Activated naive CD4-positive, alpha-beta T cell (primary cell): ENCODE results near the gene SND1.
"Not testable (repeated sequence)": the region's sequence is repeated elsewhere in the genome, so short reads cannot be mapped to it uniquely, and the experiment has no call there.

Experiments
- DNase-seq, 4 experiments: peaks; one replicate each; lab custom pipeline; 2025; lab: John Stamatoyannopoulos, UW

The SND1 gene

DNA sequence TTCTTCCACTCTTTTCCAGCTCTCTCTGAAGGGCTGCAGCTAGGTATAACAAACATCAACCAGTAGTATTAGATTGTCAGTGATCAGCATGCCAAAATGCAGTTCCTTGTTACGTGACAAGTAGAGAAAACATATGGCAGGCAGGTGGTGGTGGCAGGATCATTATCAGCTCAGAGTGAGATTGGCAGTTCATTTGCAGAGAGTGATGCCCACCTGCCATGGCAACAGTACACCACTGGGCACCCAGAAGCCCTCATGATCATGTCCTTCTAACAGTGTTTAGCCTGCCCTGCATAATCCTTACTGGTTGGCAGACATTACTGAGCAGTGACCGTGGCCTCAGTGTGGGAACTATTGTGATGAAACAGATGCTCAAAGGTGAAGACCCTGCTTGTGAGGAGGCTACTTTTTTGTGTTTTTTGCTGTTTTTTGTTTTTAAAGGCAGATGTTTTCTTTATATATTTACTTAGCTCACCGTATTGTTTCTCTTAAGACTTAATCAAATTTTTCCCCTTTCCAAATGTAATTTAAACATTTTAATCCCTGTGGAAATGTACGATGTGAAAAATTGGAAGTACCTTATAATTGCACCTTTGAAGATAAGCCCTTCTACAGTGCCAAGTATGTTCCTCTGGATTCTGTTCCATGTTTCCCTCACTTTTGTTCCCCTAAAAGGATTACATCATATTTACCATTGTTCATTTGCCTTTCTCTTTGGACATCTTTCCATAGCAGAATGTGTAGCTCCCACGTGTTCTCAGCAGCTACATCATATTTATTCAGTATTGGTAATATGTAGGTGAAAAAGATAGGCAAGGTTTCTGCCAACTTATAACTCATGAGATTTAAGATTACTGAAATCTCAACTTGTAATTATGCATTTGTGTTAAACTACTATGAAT is 179.6 kb downstream of the SND1 start:
- no peak for DNase-seq

- no peak for DNase-seq
These were observed 180.6 kb downstream of the SND1 start for GRCh38 chr7:127832592-127832991.

DNA sequence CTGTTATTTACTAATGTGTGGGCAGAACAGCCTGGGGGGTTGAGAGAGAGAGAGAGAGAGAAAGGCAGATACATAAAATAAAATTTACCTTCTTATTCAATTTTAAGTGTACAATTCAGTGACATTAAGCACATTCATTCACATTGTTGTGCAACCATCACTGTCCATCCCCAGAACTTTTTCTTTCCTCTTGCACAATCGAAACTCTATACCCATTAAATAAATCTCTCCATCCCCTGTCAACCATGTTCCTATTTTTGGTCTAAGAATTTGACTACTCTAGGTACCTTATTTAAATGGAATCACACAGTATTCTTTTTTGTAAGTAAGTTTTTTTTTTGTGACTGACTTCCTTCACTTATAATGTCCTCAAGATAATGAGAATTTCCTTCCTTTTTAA is 181.6 kb downstream of the SND1 start:
- no peak for DNase-seq

GRCh38 chr7:127835679-127836078 is 183.7 kb downstream of the SND1 start:
- DNase-seq = no peak

DNA sequence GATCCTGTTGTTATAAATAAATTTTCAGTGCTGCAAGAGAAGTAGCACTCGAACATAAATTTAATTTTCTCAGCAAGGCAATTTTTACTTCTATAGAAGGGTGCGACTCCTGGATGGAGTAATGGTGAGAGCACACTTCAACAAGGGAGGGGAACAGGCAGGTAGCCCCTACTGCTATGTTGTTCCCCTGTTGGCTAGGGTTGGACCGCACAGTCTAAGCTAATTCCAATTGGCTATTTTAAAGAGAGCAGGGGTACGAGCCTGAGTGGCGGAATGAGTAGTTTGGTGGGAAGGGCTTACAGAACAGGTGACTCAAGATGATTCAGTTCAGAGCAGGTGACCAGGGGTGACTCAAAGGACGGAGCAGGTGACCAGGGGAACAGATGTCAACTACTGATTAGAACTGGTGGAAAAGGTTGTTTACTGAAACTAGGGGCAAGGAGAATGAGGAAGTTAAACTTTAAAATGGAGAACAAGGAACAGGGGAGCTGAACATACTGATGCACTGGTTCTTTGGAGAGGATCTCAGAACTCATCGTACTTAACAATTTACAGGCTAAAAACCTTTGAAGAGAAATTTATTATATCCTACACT is 185.9 kb downstream of the SND1 start:
- not testable (repeated sequence) for DNase-seq

DNA sequence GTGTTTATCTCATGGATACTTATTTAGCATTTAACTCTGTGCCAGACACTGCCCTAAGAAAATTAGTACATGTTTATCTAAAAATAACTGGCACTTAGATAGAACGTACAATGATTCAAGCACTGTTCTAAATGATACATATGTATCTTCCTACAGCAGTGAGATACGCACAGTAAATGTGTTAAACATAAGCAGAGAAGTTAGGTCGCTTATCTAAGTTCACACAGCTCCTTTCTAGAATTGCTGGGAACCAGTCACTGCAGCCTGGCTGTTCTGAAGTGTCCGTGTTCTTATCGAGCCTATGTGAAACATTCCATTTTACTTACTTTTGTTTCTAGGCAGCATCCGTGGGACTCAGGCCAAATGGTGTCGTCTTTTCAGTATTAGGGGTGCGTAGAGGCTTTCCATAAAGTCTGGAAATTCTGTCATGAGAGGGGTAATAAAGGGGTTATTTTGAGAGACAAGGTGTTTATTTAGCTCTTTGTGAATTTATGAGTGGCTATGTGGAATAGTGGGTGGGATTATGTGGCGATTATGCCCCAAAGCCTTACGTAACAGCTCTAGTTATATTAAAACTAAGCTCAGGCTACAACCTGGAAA is 186.9 kb downstream of the SND1 start:
- DNase-seq = no peak

- no peak for DNase-seq
These were observed 188.4 kb downstream of the SND1 start for GRCh38 chr7:127840226-127840951.

GRCh38 chr7:127844165-127844564 is 192.2 kb downstream of the SND1 start:
- no peak for DNase-seq

DNA sequence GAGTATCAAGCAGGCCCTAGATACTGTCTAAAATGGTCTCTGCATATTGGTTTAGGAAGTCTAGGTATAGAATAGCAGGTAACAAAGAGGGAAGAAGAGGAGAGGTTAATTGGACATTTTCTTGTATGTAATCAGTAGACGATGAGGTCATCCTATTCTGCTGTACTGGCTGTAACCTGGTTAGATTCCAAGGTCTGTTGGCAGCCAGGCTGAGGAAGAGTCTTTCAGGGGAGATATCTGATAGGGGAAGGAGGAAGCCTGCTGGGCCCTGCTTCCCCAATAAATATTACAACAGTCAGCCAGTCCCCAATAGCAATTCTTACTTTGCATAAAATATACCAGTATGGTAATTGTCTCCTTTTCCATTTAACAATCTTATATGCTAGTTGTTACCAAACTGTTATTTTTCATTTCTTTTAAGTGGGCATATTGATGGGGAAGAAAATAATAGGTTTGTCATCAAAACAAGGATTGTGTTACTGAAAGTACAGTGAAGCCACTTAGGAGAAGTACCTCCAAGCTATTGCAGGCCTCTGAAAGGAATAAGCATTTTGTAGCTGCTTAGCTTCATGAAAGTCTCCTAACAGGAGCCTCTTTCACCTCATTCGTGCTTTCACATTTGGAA is 192.8 kb downstream of the SND1 start:
- DNase-seq = no peak

DNA sequence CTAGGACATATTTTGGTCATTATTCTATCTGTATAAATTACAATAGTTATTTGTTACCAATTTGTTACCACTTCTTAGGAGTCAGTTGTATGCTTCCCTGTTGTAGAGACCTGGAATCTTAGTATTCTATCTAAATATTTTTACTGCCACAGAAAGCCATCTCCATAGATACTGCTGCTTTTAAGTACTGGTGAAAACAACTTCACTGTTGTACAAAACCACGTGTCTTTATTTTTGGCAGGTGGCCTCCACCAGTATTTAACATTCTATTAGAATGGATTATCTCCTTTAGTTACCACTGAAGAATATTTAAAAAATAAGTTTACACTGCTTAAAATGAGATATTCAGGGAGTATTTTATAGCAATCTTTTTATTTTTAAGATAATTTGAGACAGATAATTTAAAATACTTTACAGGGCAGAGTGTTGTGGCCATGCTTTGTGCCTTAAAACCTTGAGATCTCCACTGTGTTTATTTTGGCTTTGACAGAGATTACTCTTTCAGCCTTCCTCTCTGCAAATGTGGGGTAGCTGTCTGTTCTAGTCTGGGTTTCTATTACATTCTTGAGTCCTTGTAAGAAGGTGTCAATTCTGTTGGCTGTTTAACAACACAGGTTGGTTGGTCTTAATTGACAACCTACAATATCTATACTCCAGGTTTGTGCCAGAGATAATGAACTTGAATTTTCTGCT is 193.7 kb downstream of the SND1 start:
- DNase-seq = no peak

DNA sequence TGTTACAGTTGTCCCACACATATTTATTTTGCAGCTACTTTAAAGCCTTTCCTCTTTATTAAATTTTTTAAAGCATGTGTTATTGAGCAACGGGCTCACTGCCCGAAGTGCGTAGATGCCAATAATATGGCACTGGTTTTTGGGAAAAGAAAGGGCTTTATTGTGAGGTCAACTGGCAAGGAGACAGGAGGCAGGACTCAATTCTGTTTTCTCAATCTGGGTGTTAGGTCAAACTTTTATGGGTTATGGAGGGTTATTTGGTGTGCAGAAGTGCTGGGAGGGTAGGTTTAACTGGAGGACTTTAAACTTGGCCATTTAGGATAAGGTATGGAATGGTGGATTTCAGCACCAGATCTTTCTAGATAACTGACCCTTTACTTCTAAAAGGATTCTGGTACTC is 195.6 kb downstream of the SND1 start:
- DNase-seq = no peak

- no peak for DNase-seq
These were observed 196.2 kb downstream of the SND1 start for GRCh38 chr7:127848241-127848640.

DNA sequence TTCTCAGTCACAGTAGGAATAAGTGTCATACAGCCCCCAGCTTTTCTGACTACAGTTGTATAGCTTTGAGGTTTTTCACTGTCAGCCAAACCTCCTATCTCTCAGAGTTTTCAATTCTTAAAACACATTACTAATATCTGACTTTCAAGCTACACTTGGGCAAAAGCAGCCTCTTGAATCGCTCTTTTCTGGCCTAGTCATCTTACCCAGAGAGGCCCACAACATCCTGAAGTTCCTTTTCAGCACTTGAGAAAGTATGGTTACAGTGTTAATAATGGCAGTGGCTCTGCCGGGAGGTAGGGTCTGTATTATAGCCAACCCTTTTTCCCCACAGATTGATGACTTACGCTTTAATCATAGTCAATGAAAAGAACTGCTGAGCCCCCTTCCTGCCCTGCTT is 198.2 kb downstream of the SND1 start:
- DNase-seq = no peak

GRCh38 chr7:127854383-127854782 is 202.4 kb downstream of the SND1 start:
- no peak for DNase-seq

GRCh38 chr7:127857464-127857841 is 205.5 kb downstream of the SND1 start:
- DNase-seq = no peak

DNA sequence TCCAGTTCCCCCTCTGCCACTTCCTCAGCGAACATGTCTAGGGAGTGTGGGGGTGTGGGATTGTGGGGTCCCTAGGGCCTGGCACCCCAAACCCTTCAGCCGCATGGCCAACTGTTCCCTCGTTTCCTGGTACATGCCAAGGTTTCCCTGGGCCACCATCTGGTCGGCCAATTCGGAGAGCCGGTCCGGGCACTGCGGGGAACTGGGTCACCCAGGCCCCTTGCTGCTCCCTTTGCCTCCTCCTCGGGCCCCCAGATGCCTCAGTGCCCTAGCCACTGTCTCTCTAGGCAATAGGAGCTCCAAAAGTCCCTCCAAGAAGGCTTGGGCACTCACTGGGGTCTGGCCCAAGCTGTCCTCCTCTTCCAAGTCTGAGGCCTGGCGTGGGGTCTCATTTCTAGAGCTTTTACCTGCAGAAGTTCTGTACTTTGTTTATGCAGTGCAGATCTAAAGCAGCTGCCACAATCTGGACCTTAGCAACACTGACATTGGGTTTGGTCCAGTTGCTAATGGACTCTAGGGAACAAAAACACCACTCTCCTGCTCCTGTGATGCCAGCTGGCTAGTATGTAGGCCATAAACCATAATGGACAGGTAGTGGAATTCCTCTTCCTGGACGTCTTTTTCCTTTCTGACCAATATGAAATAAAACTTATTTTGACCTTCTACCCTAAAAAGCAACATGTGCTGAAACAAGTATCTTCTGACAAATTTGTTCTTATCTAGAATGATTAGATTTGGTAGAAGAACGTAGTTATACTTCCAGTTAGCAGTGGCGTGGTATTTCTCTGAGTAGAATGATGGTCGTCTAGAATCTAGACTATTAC is 206.3 kb downstream of the SND1 start:
- peak in 1 of 4 experiments; percentile 1 for DNase-seq

GRCh38 chr7:127858915-127859189 is 206.9 kb downstream of the SND1 start:
- DNase-seq = no peak

DNA sequence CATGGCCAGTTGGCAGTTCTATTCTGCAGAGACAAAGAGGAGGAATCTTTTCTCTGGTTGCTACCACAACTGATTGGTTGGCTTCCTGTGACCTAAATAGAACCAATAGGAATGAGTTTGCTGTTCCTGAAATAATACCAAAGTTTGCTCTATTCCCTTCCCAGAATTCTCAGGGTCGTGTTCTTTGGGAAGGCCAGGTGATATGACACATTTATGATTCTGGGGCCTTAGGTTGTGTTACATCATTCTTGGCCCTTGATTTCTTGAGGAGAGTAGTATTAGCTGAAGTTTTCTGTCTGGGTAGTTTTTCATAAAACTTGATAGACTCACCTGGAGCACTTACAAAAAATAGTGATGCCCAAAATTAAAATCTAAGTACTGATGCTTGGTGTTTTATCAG is 207.3 kb downstream of the SND1 start:
- no peak for DNase-seq

DNA sequence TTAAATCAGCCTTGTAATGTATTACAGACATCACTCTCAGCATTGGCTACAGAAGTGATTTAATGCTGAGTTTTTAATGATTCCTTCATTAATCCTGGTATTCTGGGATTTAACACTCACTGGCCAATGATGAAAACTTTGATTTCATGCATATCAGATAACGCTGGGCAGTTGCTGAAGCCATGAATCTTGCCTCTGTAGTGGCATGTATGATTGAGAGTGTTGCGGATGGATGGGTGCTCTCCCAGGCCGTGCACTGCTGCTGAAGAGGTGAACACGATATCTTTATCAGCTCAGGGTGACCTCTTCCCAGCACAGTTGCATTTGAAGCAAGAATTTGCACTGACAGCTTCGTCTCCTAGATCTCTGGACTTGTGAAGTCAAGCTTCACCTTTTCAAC is 210.5 kb downstream of the SND1 start:
- DNase-seq = no peak

DNA sequence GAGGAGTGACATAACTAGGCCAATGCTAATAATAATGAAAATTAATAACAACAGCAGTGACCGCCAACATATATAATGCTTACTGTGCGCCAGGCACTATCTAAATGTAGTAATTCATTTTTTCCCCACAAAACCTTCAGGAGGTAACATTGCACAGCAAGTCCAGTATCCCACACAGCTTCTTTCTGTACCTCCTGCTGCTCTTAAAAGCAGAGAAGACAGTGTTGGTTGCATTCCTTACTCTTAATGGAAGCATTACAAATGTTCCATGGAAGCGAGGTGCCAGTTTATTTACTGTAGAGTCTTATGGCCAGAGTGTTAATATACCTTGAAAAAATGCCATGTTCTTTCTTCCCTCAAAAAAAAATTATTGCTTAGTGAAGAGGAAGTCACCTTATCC is 211.1 kb downstream of the SND1 start:
- no peak for DNase-seq

DNA sequence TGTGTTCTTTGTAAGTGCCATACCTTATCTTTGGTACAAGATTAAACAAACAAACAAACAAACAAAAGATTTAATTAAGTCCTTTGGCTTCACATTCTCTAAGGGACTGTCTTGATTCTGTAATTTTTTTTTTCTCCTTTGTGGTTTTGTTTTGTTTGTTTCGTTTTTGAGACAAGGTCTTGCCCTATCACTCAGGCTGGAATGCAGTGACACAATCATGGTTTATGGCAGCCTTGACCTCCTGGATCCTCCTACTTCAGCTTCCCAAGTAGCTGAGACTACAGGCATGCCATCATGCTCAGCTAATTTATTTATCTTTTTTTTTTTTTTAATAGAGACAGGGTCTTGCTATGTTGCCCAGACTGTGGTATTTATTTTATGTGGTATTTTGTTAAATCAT is 213.5 kb downstream of the SND1 start:
- no peak for DNase-seq
